ENCODE results near the gene SMYD3. TPM values are rescaled to one million over a fixed set of nuclear protein-coding genes. Genes with fewer than 3 reads are reported as not detected.
A peak's percentile ranks its signal among the peaks of the same experiment; 100 is the strongest.

The SMYD3 gene
- total and polyA plus RNA-seq, 10 of the 15 experiments (the other 5 are each of a cell fraction or from before 2014, with no cell fraction given) = 18.3 to 54.0 (median 24.8) TPM

GRCh38 chr1:245858722-245859492, 648.2 kb downstream of the SMYD3 start:
- ATAC-seq (no peak), DNase-seq (ENCODE audit: low read depth, low spot score) (no peak), FAIRE-seq (no peak)
- H3K27ac ChIP-seq (ENCODE audit: control insufficient read depth, insufficient read depth) = no peak overlapping the region
- H3K79me2 ChIP-seq (ENCODE audit: control insufficient read depth, insufficient read depth, low read length) = no peaks in the 10 kb centered on the region
- ChIA-PET POLR2A (interaction anchor here (1.3 kb wide), 1 partner anchor 9 kb away, joined by 4 read pairs; no protein-coding TSS in a partner anchor), SMC1A (ENCODE audit: uncharacterized antibody, unreplicated experiment) (interaction anchor here (0.9 to 2.1 kb wide), 7 partner anchors 10 to 144 kb away, joined by 3 to 8 read pairs (median 4); no protein-coding TSS in a partner anchor), CTCF (interaction anchor here (1.0 to 2.4 kb wide), 7 partner anchors 11 to 706 kb away, joined by 3 to 13 read pairs (median 5); no protein-coding TSS in a partner anchor), RAD21 (ENCODE audit: unreplicated experiment) (interaction anchor here (1.0 to 1.4 kb wide), 2 partner anchors 49 to 141 kb away, joined by 3 to 6 read pairs; no protein-coding TSS in a partner anchor)
- no peaks in the 10 kb centered on the region for H3K27me3 ChIP-seq (replicated peaks in 1 of 2; ENCODE audit: control insufficient read depth in 2 of 2, insufficient read depth in 2 of 2, low read length in 1 of 2)
- H3K9me3 ChIP-seq (replicated peaks; ENCODE audit: control insufficient read depth, insufficient read depth, low read length) = no peaks in the 10 kb centered on the region
- H3K36me3 ChIP-seq (ENCODE audit: control insufficient read depth in 2 of 2, insufficient read depth in 2 of 2, low read length in 1 of 2) = no peaks in the 10 kb centered on the region
- no peak overlapping the region for H3K4me2 ChIP-seq (ENCODE audit: control insufficient read depth, insufficient read depth)
- H2AFZ ChIP-seq (ENCODE audit: control insufficient read depth, low read depth, low read length) = no peak overlapping the region
- BruUV-seq (replicated peaks) = no TSS peak
- no peaks in the 10 kb centered on the region; the same call in 1 of the 2 replicates for H4K20me1 ChIP-seq (ENCODE audit: control insufficient read depth, insufficient read depth)
- H3K9ac ChIP-seq (ENCODE audit: control insufficient read depth, insufficient read depth, low read length) = no peak overlapping the region
- 77% methylated on average over 7 of the region's 7 CpGs for WGBS (ENCODE audit: insufficient coverage, insufficient replicate concordance, low lambda C conversion rate, missing lambda C conversion rate)
- H3K4me3 ChIP-seq = no peak overlapping the region
- H3K4me1 ChIP-seq (ENCODE audit: control insufficient read depth, insufficient read depth, low read length) = no peaks in the 10 kb centered on the region
- in situ Hi-C loops (cut with MboI) = no loop called here
- intact Hi-C loops (cut with micrococcal nuclease; ENCODE audit: unreplicated experiment) = no loop called here
- TF ChIP-seq ZBTB11 (CRISPR knock-in tag; IDR thresholded peaks at IDR 0.05) (no peak), SMC3 (IDR thresholded peaks at IDR 0.05; ENCODE audit: borderline replicate concordance, low read length) (peak; percentile 28; the same call in 1 of the 2 replicates), CTCF (IDR thresholded peaks at IDR 0.05 in 2 of 3, conservative IDR thresholded peaks at IDR 0.05 in 1 of 3; ENCODE audit: control insufficient read depth in 2 of 3, extremely low read depth in 1 of 3, insufficient read depth in 1 of 3, low read depth in 3 of 3, low read length in 3 of 3) (peak in 2 of 3 experiments; percentile 7 to 29; a peak in 3 of 6 replicates), BCL3 (IDR thresholded peaks at IDR 0.05; ENCODE audit: borderline replicate concordance, insufficient read depth, low read depth, low read length, poor library complexity, severe bottlenecking) (no peak), TCF12 (IDR thresholded peaks at IDR 0.05; ENCODE audit: low read depth, low read length) (no peak), HSF1 (IDR thresholded peaks at IDR 0.05; ENCODE audit: low read depth, low read length) (no peak), GATAD2B (conservative IDR thresholded peaks at IDR 0.05; ENCODE audit: low read depth) (no peak), NRF1 (conservative IDR thresholded peaks at IDR 0.05; ENCODE audit: low read depth, low read length) (no peak), ZNF622 (IDR thresholded peaks at IDR 0.05) (no peak), MXI1 (IDR thresholded peaks at IDR 0.05; ENCODE audit: low read depth, low read length) (no peak)
